GM18520 (cell line): Measurements from ENCODE around the gene KCNAB3.

Source experiments
- ATAC-seq: cut with Tn5 transposase; IDR thresholded peaks from one replicate; pipeline ENCODE4 v1.9.1; 2021; ENCODE audit not compliant: unreplicated experiment

The KCNAB3 gene

GRCh38 chr17:7881276-7882054 lies 48.2 kb downstream of the KCNAB3 start:
- no peak for ATAC-seq

- no peak for ATAC-seq
These were observed 49.4 kb downstream of the KCNAB3 start for GRCh38 chr17:7880076-7880868.

GRCh38 chr17:7878234-7878633 lies 51.4 kb downstream of the KCNAB3 start:
- no peak for ATAC-seq

- ATAC-seq = no peak
These were observed 53.8 kb downstream of the KCNAB3 start for GRCh38 chr17:7875804-7876370.

GRCh38 chr17:7873051-7873450 lies 56.6 kb downstream of the KCNAB3 start:
- no peak for ATAC-seq
